Psoas muscle (tissue), 8 donors: ENCODE results near the gene CLSTN3. TPM values are rescaled to one million over a fixed set of nuclear protein-coding genes. Genes with fewer than 3 reads are reported as not detected.

Experiments used
- ATAC-seq, 4 donors: fragments of 200-7000 bp; cut with Tn5 transposase; one replicate each; pipeline ENCODE4 v1.9.1; 2020; ENCODE audit warnings: moderate library complexity in 3 of 4, mild to moderate bottlenecking in 2 of 4
- DNase-seq, 2 donors: peaks; one replicate each; pipeline ENCODE4 v3.0.0-alpha.2; 2020
- H3K27ac ChIP-seq: fragments of 200-600 bp; one replicate; pipeline ENCODE4 v1.8.0; 2022
- H3K27me3 ChIP-seq, 3 donors: fragments of 200-600 bp in 1 of 3; one replicate each; pipeline versions ENCODE4 v1.6.1 to v1.8.0; 2013 to 2022; ENCODE audit warnings: low read length in 2 of 3, mild to moderate bottlenecking in 2 of 3, moderate library complexity in 1 of 3; ENCODE audit not compliant: insufficient read depth in 3 of 3
- H3K36me3 ChIP-seq, 2 donors: fragments of 200-600 bp in 1 of 2; one replicate each; pipeline versions ENCODE4 v1.6.1 to v1.8.0; 2013 to 2022; ENCODE audit warnings: low read depth in 1 of 2, mild to moderate bottlenecking in 1 of 2, moderate library complexity in 1 of 2; ENCODE audit not compliant: insufficient read depth in 1 of 2
- H3K4me1 ChIP-seq: fragments of 200-600 bp; one replicate; pipeline ENCODE4 v1.8.0; 2022
- H3K4me3 ChIP-seq: fragments of 200-600 bp; one replicate; pipeline ENCODE4 v1.8.0; 2022; ENCODE audit warnings: mild to moderate bottlenecking
- H3K9me3 ChIP-seq: fragments of 200-600 bp; one replicate; pipeline ENCODE4 v1.8.0; 2022
- CTCF ChIP-seq: fragments of 200-600 bp; IDR thresholded peaks from one replicate; pipeline ENCODE4 v1.8.0; 2022; ENCODE audit warnings: antibody characterized with exemption
- WGBS, 3 donors: extraction: QIAGEN DNeasy Blood & Tissue Kit; methylation state at CpG; one replicate each; pipeline versions ENCODE4 v1.1.6 to v1.1.7; 2013; 5-methylcytosine and 5-hydroxymethylcytosine counted together
- intact Hi-C, 2 donors: fragments of 100-400 bp; cut with DNase I; formaldehyde crosslinking; loops; one replicate each; pipeline versions ENCODE4 v1.11.0 to v1.14.2; 2022
- polyA plus RNA-seq, 3 donors: library from polyadenylated mRNA; stranded (reverse); fragments of 200-250 nt; gene quantifications; one replicate each; pipeline ENCODE4 v1.2.3, GENCODE V29; 2013
- total RNA-seq, 4 donors: library from RNA; stranded (reverse); fragmentation: NEBNext Ultra II Directional in 2 of 4; extraction: Animal tissue kit (Norgen Biotek cat#: 25700) in 2 of 4; gene quantifications; one replicate each; pipeline versions ENCODE4 v1.2.1 to v1.2.4, GENCODE V29; 2021 to 2023
- donor health status: healthy with polysubstance abuse.
- donor health status: DM: no; HTN: no; CAD: no; lungs with moderate emphysema.
- donor health status: Bipolar disorder and iron deficiency.
- donor health status: healthy.
- donor health status: DM: yes; HTN: yes; CAD: no.
- donor health status: DM: no; HTN: no; CAD: no.
- donor health status: DM: no; HTN: no; CAD: no.
- donor health status: DM: yes; HTN: yes; CAD: no.

Gene CLSTN3
- total and polyA plus RNA-seq, 7 donors = 1.2 to 5.1 (median 3.2) TPM

- H3K27me3 ChIP-seq = no peaks in the 10 kb centered on the region
- 74 to 89% (median 78%) methylated on average over 2 to 3 of the region's 3 CpGs for WGBS, 3 donors
- no peaks in the 10 kb centered on the region for H3K9me3 ChIP-seq
- ATAC-seq (no peak), DNase-seq (no peak)
- intact Hi-C loops = loop anchor here in 1 of 2 donors (10.0 kb wide), 1 partner anchor 254 kb away; the partner anchor contains the start of gene TPI1
- no peaks in the 10 kb centered on the region for H3K36me3 ChIP-seq
- no peak overlapping the region for H3K4me3 ChIP-seq
- H3K27ac ChIP-seq = no peak overlapping the region
- TF ChIP-seq CTCF = no peak
- H3K4me1 ChIP-seq = peaks cover 4% of the 10 kb centered on the region
Observed at GRCh38 chr12:7118881-7119280, 11.3 kb upstream of the CLSTN3 start.

- H3K9me3 ChIP-seq = no peaks in the 10 kb centered on the region
- peaks cover 4% of the 10 kb centered on the region for H3K4me1 ChIP-seq
- H3K27ac ChIP-seq = no peak overlapping the region
- WGBS, 3 donors = 78 to 86% (median 83%) methylated on average over 5 of the region's 5 CpGs
- H3K36me3 ChIP-seq = no peaks in the 10 kb centered on the region
- TF ChIP-seq CTCF = no peak
- no peak for DNase-seq
- ATAC-seq = no peak
- intact Hi-C loops = no loop called here
- H3K27me3 ChIP-seq = no peaks in the 10 kb centered on the region
- no peak overlapping the region for H3K4me3 ChIP-seq
Observed at GRCh38 chr12:7120166-7120565, 10.0 kb upstream of the CLSTN3 start.

- no peak for DNase-seq
- Histone ChIP-seq H3K27me3 (no peaks in the 10 kb centered on the region), H3K9me3 (no peaks in the 10 kb centered on the region), H3K27ac (no peak overlapping the region), H3K4me3 (no peak overlapping the region), H3K36me3 (no peaks in the 10 kb centered on the region), H3K4me1 (peaks cover 4% of the 10 kb centered on the region)
- no peak for TF ChIP-seq CTCF
- 85 to 86% (median 86%) methylated on average over 5 of the region's 5 CpGs for WGBS, 3 donors
- no peak for ATAC-seq
- intact Hi-C loops = no loop called here
Observed at GRCh38 chr12:7121324-7121723, 8.8 kb upstream of the CLSTN3 start.

GRCh38 chr12:7122811-7123769, 7.1 kb upstream of the CLSTN3 start:
- Histone ChIP-seq H3K4me1 (peaks cover 4% of the 10 kb centered on the region), H3K27ac (no peak overlapping the region), H3K4me3 (no peak overlapping the region), H3K9me3 (no peaks in the 10 kb centered on the region), H3K36me3 (no peaks in the 10 kb centered on the region), H3K27me3 (peaks cover 0 to 7% (median 0%) of the 10 kb centered on the region in 3 donors)
- intact Hi-C loops = no loop called here
- 53 to 61% (median 57%) methylated on average over 7 of the region's 7 CpGs for WGBS, 3 donors
- DNase-seq (no peak), ATAC-seq (peak in 2 of 4 donors; percentile 24 to 28)
- no peak for TF ChIP-seq CTCF
